ENCODE results near the gene LSS. TPM values are rescaled to one million over a fixed set of nuclear protein-coding genes. Genes with fewer than 3 reads are reported as not detected.
"Not testable (repeated sequence)": the region's sequence is repeated elsewhere in the genome, so short reads cannot be mapped to it uniquely, and the experiment has no call there.

The LSS gene
- total and polyA plus RNA-seq, 5 experiments from 2014 or later, result 12.3 to 47.6 (median 14.6) TPM

DNA sequence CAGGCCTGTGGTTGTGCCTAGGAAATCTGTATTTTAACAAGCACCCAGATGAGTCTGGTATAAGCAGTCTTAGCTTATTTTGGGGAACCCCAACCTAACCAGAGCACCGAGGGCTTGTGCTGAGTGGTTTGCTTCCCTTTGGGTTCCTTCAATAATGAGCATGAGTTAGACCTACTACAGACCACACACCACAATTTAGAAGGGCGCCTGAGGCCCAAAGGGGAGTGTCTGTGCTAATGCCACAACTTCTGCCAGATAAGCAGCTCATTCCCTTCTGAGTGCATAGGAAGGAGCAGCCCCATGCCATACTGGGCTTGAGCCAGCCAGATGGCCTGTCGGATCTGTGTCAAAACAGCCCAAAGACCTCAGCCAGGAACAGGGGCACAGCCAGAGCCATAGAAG, 15.4 kb upstream of the LSS start:
- POLR2A ChIA-PET, result no interaction called here
- ATAC-seq (no peak), DNase-seq (no peak)
- Mint-ChIP-seq H3K4me1 (peaks cover 2 to 14% (median 9%) of the 10 kb centered on the region in 4 donors), H3K36me3 (peaks cover 5 to 89% (median 29%) of the 10 kb centered on the region in 3 donors), H3K9me3 (no peaks in the 10 kb centered on the region), H3K27ac (peak overlapping the region in 1 of 10 donors; percentile 8), H3K4me3 (no peak overlapping the region), H3K27me3 (no peaks in the 10 kb centered on the region)

DNA sequence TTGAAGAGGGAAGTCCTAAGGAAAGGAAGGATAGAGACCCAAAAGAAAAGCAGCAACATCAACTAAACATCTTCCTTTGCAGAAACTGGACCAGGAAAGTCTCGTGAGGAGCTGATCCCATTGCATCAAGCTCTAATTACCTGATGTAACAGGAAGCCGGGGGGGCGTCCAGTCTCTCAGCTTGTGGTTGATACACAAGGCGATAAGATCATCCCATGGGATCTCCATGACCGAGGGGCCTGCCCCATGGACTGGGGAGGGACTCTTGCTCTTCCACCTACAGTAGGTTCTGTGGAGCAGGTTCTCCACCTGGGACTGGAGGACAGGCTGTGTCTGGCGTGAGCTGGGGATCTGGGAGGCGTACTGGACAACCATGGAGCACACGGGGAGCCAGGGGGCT, 14.8 kb upstream of the LSS start:
- no peak for ATAC-seq
- H3K27ac Mint-ChIP-seq, result peak overlapping the region in 4 of 10 donors; percentile 16 to 76 (median 45)

DNA sequence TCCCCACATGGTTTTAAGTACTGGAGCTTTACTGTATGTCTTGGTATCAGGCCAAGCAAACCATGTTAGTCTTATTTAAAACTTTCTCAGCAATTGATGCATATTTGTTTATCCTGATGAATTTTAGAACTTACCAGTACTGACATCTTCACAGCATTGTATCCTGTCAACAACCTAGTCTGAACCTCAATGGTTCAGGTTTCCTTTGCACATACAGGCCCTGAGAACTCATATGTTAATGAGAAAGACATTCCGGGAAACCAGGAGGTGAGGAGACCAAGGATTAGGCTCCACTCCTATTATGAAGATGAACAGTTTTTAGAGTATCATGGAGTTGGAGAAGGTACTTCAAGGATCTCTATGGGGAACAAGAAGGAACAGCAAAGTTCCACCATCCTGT, 13.0 kb upstream of the LSS start:
- H3K4me3 Mint-ChIP-seq, DNase-seq, POLR2A ChIA-PET, ATAC-seq, H3K9me3 Mint-ChIP-seq, H3K27me3 Mint-ChIP-seq: not testable (repeated sequence)
- Mint-ChIP-seq H3K27ac (peak overlapping the region in 3 of 10 donors; percentile 29 to 51 (median 46)), H3K4me1 (peaks cover 0 to 13% (median 7%) of the 10 kb centered on the region in 4 donors), H3K36me3 (peaks cover 0 to 79% (median 27%) of the 10 kb centered on the region in 3 donors)

More for the DNA sequence above, 14.8 kb upstream of the LSS start:
- POLR2A ChIA-PET, result interaction anchor here (1.4 kb wide), 1 partner anchor 13 kb away, joined by 3 read pairs; no protein-coding TSS in a partner anchor
- Mint-ChIP-seq H3K4me3 (no peak overlapping the region), H3K9me3 (no peaks in the 10 kb centered on the region), H3K27me3 (no peaks in the 10 kb centered on the region), H3K4me1 (peaks cover 0 to 15% (median 8%) of the 10 kb centered on the region in 4 donors), H3K36me3 (peaks cover 0 to 87% (median 31%) of the 10 kb centered on the region in 3 donors)
- no peak for DNase-seq

DNA sequence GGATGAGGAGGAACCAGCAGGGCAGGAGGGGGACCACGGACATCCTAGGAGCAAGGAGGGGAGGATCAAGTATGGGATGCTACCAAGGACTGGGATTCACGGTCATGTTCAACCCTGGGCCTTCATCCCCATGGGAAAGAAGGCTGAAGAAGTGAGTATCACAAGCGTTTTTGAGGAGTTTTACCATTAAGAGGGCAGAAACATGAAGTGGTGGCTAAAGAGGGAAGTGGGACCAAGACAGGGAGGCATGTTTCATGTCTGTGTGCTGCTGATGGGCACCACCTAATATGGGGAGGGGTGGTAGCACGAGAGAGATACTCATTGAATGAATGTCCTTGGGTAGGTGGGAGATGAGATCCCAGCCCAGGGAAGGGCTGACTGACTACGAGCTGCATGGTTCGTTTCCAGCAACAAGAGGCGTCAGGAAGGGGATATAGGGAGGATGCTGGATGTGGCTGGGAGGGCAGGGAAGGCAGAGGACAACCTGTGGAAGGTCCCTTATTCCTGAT, 11.3 kb upstream of the LSS start:
- H3K36me3 Mint-ChIP-seq, result peaks cover 1 to 80% (median 25%) of the 10 kb centered on the region in 3 donors
- POLR2A ChIA-PET, result interaction anchor here (0.6 to 1.8 kb wide), 2 partner anchors 10 to 20 kb away, joined by 4 to 6 read pairs; no protein-coding TSS in a partner anchor
- ATAC-seq, result no peak

DNA sequence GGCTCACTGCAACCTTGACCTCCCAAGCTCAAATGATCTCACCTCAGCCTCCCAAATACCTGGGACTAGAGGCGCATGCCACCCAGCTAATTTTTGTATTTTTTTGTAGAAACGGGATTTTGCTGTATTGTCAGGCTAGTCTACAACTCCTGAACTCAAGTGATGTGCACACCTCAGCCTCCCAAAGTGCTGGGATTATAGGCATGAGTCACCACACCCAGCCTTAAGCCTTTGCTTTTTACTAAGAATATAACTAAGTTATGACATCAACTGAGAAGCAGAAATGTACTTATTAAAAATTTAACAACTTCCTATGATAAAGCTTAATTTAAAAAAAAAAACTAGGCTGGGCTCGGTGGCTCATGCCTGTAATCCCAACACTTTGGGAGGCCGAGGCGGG, 8.9 kb upstream of the LSS start:
- Mint-ChIP-seq H3K9me3 (no peaks in the 10 kb centered on the region), H3K36me3 (peaks cover 16 to 79% (median 36%) of the 10 kb centered on the region in 3 donors), H3K27me3 (no peaks in the 10 kb centered on the region), H3K4me3 (no peak overlapping the region), H3K4me1 (peaks cover 9 to 23% (median 17%) of the 10 kb centered on the region in 4 donors), H3K27ac (no peak overlapping the region)
- POLR2A ChIA-PET, result no interaction called here
- ATAC-seq (no peak), DNase-seq (no peak)

More for the DNA sequence above, 11.3 kb upstream of the LSS start:
- Mint-ChIP-seq H3K27me3 (no peaks in the 10 kb centered on the region), H3K27ac (peak overlapping the region in 8 of 10 donors; percentile 31 to 92 (median 78)), H3K4me3 (no peak overlapping the region), H3K4me1 (peaks cover 0 to 12% (median 6%) of the 10 kb centered on the region in 4 donors), H3K9me3 (no peaks in the 10 kb centered on the region)
- no peak for DNase-seq

DNA sequence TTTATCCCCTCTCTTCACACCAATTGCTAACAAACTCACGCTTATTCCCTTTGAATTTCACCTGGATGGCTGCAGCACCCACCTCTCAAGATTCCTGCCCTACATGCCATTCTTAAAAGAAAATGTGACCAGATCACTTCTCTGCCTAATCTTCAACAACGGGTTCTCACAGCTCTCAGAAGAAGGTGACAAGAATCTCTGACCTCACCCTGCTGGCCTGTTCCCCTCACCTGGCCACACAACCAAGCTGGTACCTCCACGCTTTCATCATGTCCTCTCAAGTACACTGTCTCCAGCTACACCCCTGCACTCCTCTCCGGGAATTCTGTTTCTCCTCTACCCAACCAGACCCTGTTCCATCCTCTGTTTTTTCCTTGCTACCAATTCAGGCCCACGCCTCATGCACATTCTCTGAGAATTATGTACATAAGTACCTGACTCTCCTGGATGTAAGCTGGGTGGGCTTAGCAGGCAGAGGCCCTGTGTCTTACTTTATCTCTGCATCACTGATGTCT, 5.9 kb upstream of the LSS start:
- H3K27ac Mint-ChIP-seq, result peak overlapping the region in 6 of 10 donors; percentile 39 to 79 (median 59)
- no peak overlapping the region for H3K4me3 Mint-ChIP-seq
- H3K27me3 Mint-ChIP-seq, result no peaks in the 10 kb centered on the region
- DNase-seq (no peak), ATAC-seq (no peak)
- peaks cover 0 to 6% (median 0%) of the 10 kb centered on the region in 9 donors for H3K9me3 Mint-ChIP-seq
- peaks cover 24 to 44% (median 30%) of the 10 kb centered on the region in 4 donors for H3K4me1 Mint-ChIP-seq
- POLR2A ChIA-PET, result no interaction called here
- H3K36me3 Mint-ChIP-seq, result peaks cover 21 to 54% (median 42%) of the 10 kb centered on the region in 3 donors

DNA sequence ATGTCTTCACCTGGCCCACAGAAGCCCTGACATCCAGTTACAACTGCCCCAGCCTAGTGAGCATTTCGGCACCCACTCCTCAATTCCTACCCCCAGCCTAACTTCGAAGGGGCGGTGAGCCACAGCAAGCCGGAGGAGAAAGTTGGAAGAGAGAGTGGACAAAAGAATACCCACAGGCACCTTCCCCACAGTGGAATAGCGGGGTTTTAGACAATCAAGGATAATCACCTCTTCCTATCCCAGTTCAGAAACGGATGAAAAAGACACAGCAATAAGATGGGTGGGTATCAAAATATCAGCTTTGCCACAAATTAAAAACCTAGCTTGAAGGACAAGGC, 1.3 kb upstream of the LSS start:
- Mint-ChIP-seq H3K4me3 (peak overlapping the region; percentile 68 to 99 (median 79)), H3K27me3 (no peaks in the 10 kb centered on the region), H3K27ac (peak overlapping the region; percentile 6 to 87 (median 70)), H3K36me3 (peaks cover 20 to 31% (median 23%) of the 10 kb centered on the region in 3 donors), H3K4me1 (peaks cover 44 to 65% (median 63%) of the 10 kb centered on the region in 4 donors), H3K9me3 (peaks cover 0 to 6% (median 0%) of the 10 kb centered on the region in 9 donors)
- POLR2A ChIA-PET, result interaction anchor here (1.1 to 1.9 kb wide), 4 partner anchors 10 to 256 kb away, joined by 3 to 6 read pairs (median 3); no protein-coding TSS in a partner anchor
- ATAC-seq, result no peak
- peak in 2 of 10 donors; percentile 2 to 11 for DNase-seq

DNA sequence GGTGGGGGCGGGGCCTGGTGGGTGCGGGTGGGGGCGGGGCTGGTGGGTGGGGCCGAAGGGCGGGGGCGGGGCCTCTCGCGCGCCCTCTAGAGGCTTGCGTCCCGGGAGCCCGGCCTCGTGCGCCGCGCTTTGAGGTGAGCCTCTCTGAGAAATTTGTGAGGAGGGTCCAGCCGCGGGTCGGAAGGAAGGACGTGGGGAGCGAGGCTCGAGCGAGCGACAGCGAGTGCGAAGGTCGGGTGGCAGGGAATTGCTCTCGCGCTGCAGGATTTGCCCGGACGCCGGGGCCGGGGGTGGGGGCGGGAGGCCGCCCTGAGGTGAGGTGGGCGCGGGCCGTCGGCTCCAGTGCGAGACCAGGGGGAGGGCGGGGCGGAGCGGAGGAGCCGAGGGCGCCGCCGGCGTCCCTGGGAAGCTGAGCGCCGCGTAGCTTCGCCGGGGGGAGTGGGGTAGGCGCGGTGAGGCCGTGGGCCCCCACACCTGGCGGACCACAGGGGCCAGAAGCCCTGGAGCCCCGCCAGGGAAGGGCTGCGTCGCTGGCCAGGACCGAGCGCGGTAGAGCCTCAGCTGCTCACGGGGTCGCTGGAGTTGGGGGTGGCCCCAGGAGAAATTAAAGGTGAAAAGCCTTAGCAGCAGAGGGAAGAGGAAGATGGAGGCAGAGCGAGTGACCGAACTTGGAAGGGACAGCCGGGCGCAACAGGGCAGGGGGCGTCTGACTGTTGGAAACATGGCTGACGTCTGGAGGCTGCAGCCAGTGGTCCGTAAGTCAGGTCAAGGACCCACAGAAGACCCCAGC, 754 bp upstream of the LSS start:
- H3K4me1 Mint-ChIP-seq, result peaks cover 39 to 65% (median 61%) of the 10 kb centered on the region in 4 donors
- POLR2A ChIA-PET, result interaction anchor here (1.1 to 1.9 kb wide), 3 partner anchors 11 to 23 kb away, joined by 3 to 6 read pairs (median 3); no protein-coding TSS in a partner anchor
- DNase-seq, result peak in 3 of 10 donors; percentile 25 to 62 (median 60)
- peak overlapping the region; percentile 77 to 99 (median 95) for H3K4me3 Mint-ChIP-seq
- ATAC-seq, result peak; percentile 34 to 43
- peaks cover 15 to 25% (median 17%) of the 10 kb centered on the region in 3 donors for H3K36me3 Mint-ChIP-seq
- peak overlapping the region; percentile 81 to 99 (median 97) for H3K27ac Mint-ChIP-seq
- H3K27me3 Mint-ChIP-seq, result no peaks in the 10 kb centered on the region
- peaks cover 0 to 6% (median 0%) of the 10 kb centered on the region in 9 donors for H3K9me3 Mint-ChIP-seq

DNA sequence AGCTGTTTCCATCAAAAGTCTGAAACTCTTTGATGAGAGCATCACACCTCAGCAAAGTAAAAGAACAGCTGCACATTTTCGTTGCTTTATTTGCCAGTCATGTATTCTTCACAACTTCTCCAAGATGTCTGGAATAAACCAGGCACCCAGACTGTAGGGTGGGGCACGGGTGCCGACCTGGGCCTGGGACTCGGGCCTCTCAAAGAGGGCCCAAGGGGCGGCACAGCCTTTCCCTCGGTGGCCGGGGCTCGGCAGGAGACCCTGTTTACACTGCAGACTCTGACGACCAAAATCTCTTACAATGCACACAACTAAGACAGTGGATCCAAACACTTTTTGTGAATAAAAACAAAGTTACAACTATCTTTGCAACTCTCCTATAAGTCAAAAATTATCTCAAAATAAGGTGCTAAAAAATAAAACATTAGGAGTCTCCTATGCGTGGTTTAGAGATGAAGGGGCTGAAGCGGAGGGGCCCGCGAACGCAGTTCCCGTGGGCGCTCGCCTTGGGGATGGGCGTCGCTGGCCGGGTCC, 696 bp downstream of the LSS start:
- peak overlapping the region; percentile 25 to 89 (median 78) for H3K27ac Mint-ChIP-seq
- POLR2A ChIA-PET, result interaction anchor here (0.6 kb wide), 1 partner anchor 40 kb away, joined by 3 read pairs; no protein-coding TSS in a partner anchor
- peak overlapping the region; percentile 77 to 88 (median 84) for H3K4me3 Mint-ChIP-seq
- DNase-seq, result peak in 4 of 10 donors; percentile 20 to 54 (median 25)
- H3K4me1 Mint-ChIP-seq, result peaks cover 36 to 55% (median 51%) of the 10 kb centered on the region in 4 donors
- H3K27me3 Mint-ChIP-seq, result no peaks in the 10 kb centered on the region
- ATAC-seq, result no peak
- peaks cover 0 to 6% (median 0%) of the 10 kb centered on the region in 9 donors for H3K9me3 Mint-ChIP-seq
- H3K36me3 Mint-ChIP-seq, result peaks cover 8 to 15% (median 12%) of the 10 kb centered on the region in 3 donors

DNA sequence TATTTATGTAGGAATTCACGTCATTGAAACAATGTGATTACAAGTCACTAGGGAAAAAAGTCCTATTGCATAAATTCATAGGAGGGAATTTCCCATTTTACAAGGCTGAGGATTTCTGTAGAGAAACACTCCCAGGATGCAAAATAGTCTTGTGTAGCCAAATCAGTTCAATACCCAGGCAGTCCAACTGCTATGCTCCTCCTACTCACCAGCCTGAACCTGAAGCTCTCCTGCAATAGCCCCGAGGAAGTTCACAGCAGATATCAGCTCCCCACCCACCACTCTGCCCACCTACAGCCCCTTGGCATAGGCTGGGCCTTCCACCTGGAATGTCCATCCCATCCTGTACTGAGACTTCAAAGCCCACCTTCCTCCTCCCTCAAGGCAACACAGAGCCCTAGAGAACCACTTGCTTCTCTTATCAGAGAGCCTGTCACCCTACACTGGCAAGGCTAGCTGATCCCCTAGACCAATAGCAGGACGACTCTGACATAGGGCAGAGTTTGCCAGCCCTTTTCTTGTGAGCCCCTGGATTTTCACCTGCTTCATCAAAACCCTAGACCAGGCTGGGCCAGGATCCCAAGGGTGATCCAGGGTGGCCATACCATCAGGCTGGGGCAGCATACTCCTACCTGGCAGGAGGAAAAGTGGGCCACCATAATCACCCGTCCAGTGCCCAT, 1.5 kb downstream of the LSS start:
- no peak for ATAC-seq
- peak in 1 of 10 donors; percentile 52 for DNase-seq
- H3K4me1 Mint-ChIP-seq, result peaks cover 34 to 55% (median 51%) of the 10 kb centered on the region in 4 donors
- H3K27ac Mint-ChIP-seq, result peak overlapping the region; percentile 23 to 88 (median 78)
- H3K27me3 Mint-ChIP-seq, result no peaks in the 10 kb centered on the region
- H3K36me3 Mint-ChIP-seq, result peaks cover 6 to 13% (median 9%) of the 10 kb centered on the region in 3 donors
- POLR2A ChIA-PET, result no interaction called here
- H3K4me3 Mint-ChIP-seq, result peak overlapping the region; percentile 77 to 88 (median 84)
- peaks cover 0 to 6% (median 0%) of the 10 kb centered on the region in 9 donors for H3K9me3 Mint-ChIP-seq

DNA sequence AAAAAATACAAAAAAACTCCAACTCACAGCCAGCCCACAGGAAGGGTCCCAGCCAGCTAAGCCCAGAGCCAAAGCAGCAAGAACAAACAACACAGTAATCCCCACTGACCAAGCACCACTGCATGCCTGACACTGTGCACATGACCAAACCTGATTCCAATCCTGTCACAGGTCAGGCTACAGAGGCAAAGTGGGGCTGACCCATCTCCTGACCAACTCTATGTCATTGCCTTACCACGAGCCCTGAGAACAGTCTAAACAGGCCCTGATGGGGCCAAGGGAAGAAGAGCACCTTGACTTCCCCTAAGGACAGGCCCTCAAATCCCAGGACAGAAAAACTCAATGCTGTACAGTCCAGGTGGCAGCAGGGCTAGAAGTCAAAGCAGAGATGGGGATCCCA, 2.4 kb downstream of the LSS start:
- Mint-ChIP-seq H3K9me3 (peaks cover 0 to 2% (median 0%) of the 10 kb centered on the region in 9 donors), H3K27ac (peak overlapping the region in 1 of 10 donors; percentile 67), H3K4me3 (peak overlapping the region in 2 of 10 donors; percentile 30 to 77), H3K27me3 (no peaks in the 10 kb centered on the region), H3K4me1 (peaks cover 30 to 49% (median 44%) of the 10 kb centered on the region in 4 donors), H3K36me3 (peaks cover 1 to 18% (median 1%) of the 10 kb centered on the region in 3 donors)
- DNase-seq, result peak in 1 of 10 donors; percentile 14
- ATAC-seq, result no peak
- POLR2A ChIA-PET, result no interaction called here

DNA sequence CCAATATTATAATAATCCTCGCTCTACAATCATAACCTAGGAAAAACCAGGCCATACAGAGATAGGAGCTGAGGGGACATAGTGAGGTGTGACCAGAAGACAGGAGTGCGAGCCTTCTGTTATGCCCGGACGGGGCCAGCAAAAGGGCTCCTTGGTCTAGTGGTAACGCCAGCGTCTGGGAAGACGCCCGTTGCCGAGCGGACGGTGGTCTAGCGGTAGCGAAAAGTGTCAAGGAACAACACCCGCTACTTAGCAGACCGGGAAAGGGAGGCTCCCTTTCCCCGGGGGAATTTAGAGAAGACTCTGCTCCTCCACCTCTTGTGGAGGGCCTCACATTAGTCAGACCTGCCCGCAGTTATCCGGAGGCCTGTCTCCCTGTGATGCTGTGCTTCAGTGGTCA, 4.9 kb downstream of the LSS start:
- POLR2A ChIA-PET, result interaction anchor here (0.6 kb wide), 1 partner anchor 35 kb away, joined by 4 read pairs; no protein-coding TSS in a partner anchor

More for the DNA sequence above, 4.9 kb downstream of the LSS start:
- not testable (repeated sequence) for H3K27ac Mint-ChIP-seq, H3K4me3 Mint-ChIP-seq, H3K27me3 Mint-ChIP-seq, H3K9me3 Mint-ChIP-seq, DNase-seq, ATAC-seq
- Mint-ChIP-seq H3K4me1 (peaks cover 24 to 31% (median 29%) of the 10 kb centered on the region in 4 donors), H3K36me3 (peaks cover 4 to 36% (median 4%) of the 10 kb centered on the region in 3 donors)
